ENCODE measurements around the gene TFAP2A. TPM values are rescaled to one million over a fixed set of nuclear protein-coding genes. Genes with fewer than 3 reads are reported as not detected.

The TFAP2A gene
- total RNA-seq, 1 experiment from 2014 or later: 0.42 TPM

- Mint-ChIP-seq H3K27me3 (ENCODE audit: low read depth) (peaks cover 91% of the 10 kb centered on the region), H3K4me3 (no peak overlapping the region), H3K27ac (no peak overlapping the region), H3K9me3 (no peaks in the 10 kb centered on the region), H3K36me3 (no peaks in the 10 kb centered on the region), H3K4me1 (peaks cover 79% of the 10 kb centered on the region)
- no peak for DNase-seq (ENCODE audit: low spot score)
- POLR2A ChIA-PET: no interaction called here
- no peak for ATAC-seq
- CTCF ChIA-PET: interaction anchor here (0.8 to 2.5 kb wide), 5 partner anchors 9 to 35 kb away, joined by 3 to 11 read pairs (median 6); no protein-coding TSS in a partner anchor
- TF ChIP-seq SMAD4 (CRISPR knock-in tag; IDR thresholded peaks at IDR 0.05): no peak
- no peak for TF ChIP-seq RORB (CRISPR knock-in tag; IDR thresholded peaks at IDR 0.05)
- no peak for TF ChIP-seq ZNF219 (CRISPR knock-in tag; IDR thresholded peaks at IDR 0.05; ENCODE audit: borderline replicate concordance)
- TF ChIP-seq ATF2 (CRISPR knock-in tag; IDR thresholded peaks at IDR 0.05; ENCODE audit: borderline replicate concordance, low read depth): no peak
- no peak for TF ChIP-seq RELA (CRISPR knock-in tag; IDR thresholded peaks at IDR 0.05; ENCODE audit: borderline replicate concordance)
- no peak for TF ChIP-seq CDX4 (CRISPR knock-in tag; IDR thresholded peaks at IDR 0.05; ENCODE audit: borderline replicate concordance)
- no peak for TF ChIP-seq ATF6 (CRISPR knock-in tag; IDR thresholded peaks at IDR 0.05)
- no peak for TF ChIP-seq TEAD1 (CRISPR knock-in tag; IDR thresholded peaks at IDR 0.05)
- TF ChIP-seq NFE2L1 (CRISPR knock-in tag; IDR thresholded peaks at IDR 0.05): no peak
- TF ChIP-seq ZNF281 (CRISPR knock-in tag; IDR thresholded peaks at IDR 0.05): no peak
- TF ChIP-seq ZNF263 (CRISPR knock-in tag; IDR thresholded peaks at IDR 0.05; ENCODE audit: low read depth): no peak
- no peak for TF ChIP-seq MLX (CRISPR knock-in tag; IDR thresholded peaks at IDR 0.05)
- no peak for TF ChIP-seq ESRRA (CRISPR knock-in tag; IDR thresholded peaks at IDR 0.05; ENCODE audit: borderline replicate concordance)
- no peak for TF ChIP-seq ATF3 (CRISPR knock-in tag; conservative IDR thresholded peaks at IDR 0.05)
- TF ChIP-seq E2F4 (CRISPR knock-in tag; IDR thresholded peaks at IDR 0.05; ENCODE audit: borderline replicate concordance, low read depth): no peak
Observed at GRCh38 chr6:10400330-10400729, 14.5 kb downstream of the TFAP2A start.

GRCh38 chr6:10399451-10399850 is 15.4 kb downstream of the TFAP2A start:
- DNase-seq (ENCODE audit: low spot score): no peak
- ATAC-seq: no peak
- CTCF ChIA-PET: interaction anchor here (1.8 kb wide), 1 partner anchor 30 kb away, joined by 4 read pairs; no protein-coding TSS in a partner anchor
- Mint-ChIP-seq H3K27ac (no peak overlapping the region), H3K4me3 (no peak overlapping the region), H3K27me3 (ENCODE audit: low read depth) (peaks cover 94% of the 10 kb centered on the region), H3K36me3 (no peaks in the 10 kb centered on the region), H3K4me1 (peaks cover 81% of the 10 kb centered on the region), H3K9me3 (no peaks in the 10 kb centered on the region)
- POLR2A ChIA-PET: interaction anchor here (0.8 to 1.1 kb wide), 2 partner anchors 14 to 15 kb away, joined by 3 read pairs; partner anchors contain the start of gene TFAP2A
- TF ChIP-seq CTCF (IDR thresholded peaks at IDR 0.05) (no peak), CBFB (CRISPR knock-in tag; IDR thresholded peaks at IDR 0.05; ENCODE audit: low read depth) (no peak), SMAD4 (CRISPR knock-in tag; IDR thresholded peaks at IDR 0.05) (no peak), NR2C2 (CRISPR knock-in tag; IDR thresholded peaks at IDR 0.05) (no peak), E2F1 (CRISPR knock-in tag; IDR thresholded peaks at IDR 0.05) (no peak), ZNF281 (CRISPR knock-in tag; IDR thresholded peaks at IDR 0.05) (no peak)

Data from WTC11 (cell line).